ENCODE measurements around the gene FADS6.

DNA sequence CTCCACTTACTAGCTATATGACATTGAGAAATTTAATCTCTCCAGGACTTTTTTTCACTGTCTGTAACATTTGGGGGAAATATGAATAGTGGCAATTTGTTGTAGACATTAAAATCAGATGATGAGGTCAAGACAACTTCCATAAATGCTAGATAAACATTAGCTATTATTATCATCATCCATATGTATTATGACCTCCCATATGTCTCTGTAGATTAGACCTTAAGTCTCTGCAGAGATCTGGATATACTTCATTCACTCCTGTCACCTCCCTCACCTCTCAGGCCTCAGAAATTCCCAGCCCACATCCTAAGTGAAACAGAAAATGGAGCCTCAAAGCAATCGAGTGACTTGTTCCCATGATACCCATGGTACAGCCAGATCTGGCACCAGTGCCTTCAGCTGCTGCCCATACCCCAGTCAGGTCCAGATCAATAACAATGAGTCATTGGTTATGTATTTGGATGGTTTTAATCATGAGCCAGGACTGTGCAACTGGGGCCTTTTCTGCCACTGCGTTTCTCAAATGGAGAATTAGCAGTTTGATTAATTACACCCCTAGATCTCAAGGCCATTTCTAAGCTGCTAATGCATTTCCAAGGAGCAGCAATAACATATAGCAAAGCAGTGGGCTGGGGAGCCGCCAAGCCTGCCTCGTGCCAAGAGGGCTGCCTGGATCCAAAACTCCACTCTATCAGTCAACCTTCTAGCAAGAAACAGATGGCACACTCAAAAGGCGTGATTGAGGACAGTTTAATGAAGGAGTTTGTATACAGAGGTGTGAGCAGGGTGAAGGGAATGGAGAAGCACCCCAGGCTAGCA, 18.1 kb downstream of the FADS6 start:
- TF ChIP-seq, protein P1, sequence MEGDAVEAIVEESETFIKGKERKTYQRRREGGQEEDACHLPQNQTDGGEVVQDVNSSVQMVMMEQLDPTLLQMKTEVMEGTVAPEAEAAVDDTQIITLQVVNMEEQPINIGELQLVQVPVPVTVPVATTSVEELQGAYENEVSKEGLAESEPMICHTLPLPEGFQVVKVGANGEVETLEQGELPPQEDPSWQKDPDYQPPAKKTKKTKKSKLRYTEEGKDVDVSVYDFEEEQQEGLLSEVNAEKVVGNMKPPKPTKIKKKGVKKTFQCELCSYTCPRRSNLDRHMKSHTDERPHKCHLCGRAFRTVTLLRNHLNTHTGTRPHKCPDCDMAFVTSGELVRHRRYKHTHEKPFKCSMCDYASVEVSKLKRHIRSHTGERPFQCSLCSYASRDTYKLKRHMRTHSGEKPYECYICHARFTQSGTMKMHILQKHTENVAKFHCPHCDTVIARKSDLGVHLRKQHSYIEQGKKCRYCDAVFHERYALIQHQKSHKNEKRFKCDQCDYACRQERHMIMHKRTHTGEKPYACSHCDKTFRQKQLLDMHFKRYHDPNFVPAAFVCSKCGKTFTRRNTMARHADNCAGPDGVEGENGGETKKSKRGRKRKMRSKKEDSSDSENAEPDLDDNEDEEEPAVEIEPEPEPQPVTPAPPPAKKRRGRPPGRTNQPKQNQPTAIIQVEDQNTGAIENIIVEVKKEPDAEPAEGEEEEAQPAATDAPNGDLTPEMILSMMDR (IDR thresholded peaks at IDR 0.05): no peak
- TF ChIP-seq POLR2A (IDR thresholded peaks at IDR 0.05): no peak
